HG03521 (cell line): ENCODE measurements around the gene KRTAP4-8.
"Not testable (repeated sequence)": the region's sequence is repeated elsewhere in the genome, so short reads cannot be mapped to it uniquely, and the experiment has no call there.

Source experiments
- ATAC-seq: cut with Tn5 transposase; IDR thresholded peaks from one replicate; pipeline ENCODE4 v1.9.1; 2021; ENCODE audit warnings: mild to moderate bottlenecking, moderate library complexity; ENCODE audit not compliant: unreplicated experiment

Gene KRTAP4-8

DNA sequence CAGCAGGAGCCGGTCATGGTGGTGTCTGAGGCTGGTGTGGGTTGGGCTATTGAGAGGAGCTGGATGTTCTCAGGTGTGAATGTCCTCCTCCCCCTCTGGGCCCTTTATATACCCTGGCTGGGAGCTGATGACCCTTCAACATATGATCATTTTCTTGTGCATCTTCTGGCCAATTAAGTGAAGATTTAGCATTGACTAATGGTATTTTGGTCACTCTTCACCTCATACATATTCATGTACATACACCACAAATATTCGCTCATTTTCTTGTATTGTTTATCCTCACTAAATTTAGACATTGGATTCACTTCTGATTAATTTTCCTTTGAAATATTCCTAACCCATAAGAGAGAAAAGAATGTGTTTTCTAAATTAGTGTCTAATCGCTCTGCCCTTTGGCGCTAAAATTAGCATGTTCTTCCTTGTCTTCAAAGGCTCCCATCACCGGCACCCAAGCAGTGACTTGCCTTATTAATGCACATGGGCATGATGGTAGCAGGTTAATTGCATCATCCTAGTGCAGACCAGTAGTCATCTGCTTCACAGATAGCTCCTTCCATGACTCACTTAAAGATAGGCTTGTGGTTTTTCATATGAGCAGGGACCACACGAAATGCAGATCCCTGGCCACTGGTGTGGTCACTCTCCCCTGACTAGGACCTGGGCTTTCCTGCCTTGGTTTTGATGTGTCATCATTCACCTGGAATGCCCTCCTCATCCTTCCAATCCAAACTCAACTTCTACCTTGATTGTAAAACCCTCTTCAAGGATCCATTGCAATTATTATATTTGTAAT, 31.9 kb downstream of the KRTAP4-8 start, which contains the start of gene KRTAP2-4:
Gene KRTAP2-4, minus strand, starts transcription at position 51 of the 796 bp plus-strand sequence. Its CDS starts 34 bp downstream, at position 17.
- ATAC-seq: no peak

DNA sequence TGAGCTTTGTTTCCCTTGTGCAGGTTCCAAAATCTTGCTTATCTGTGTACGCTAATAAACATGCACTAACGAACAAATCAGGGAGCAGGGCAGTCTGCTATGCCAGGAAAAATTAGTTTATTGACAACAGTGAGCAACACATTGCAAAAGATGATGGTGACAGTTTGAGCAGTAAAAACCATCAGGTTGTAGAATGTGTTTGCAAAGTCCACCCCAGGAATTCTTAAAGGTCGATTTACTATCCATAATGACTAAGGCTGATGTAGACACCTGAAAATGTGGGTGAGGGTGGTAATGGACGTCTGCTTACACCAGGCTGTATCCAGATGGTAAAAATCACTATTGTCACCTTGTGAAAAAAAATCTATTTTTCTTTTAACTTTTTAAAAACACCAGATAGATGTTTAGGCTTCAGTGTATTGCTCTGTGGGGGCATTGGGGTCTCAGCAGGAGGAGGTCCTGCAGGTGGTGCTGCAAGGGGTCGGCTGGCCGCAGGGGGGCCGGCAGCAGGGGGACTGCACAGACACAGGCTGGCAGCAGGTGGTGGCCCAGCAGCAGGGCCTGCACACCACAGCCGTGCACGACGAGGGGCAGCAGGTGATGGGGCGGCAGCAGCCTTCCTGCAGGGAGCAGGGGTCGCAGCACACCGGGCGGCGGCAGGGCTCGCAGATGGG, 32.8 kb downstream of the KRTAP4-8 start:
- not testable (repeated sequence) for ATAC-seq

GRCh38 chr17:41064301-41064700, 33.6 kb downstream of the KRTAP4-8 start:
- no peak for ATAC-seq

GRCh38 chr17:41063449-41063848, 34.5 kb downstream of the KRTAP4-8 start:
- ATAC-seq: no peak

DNA sequence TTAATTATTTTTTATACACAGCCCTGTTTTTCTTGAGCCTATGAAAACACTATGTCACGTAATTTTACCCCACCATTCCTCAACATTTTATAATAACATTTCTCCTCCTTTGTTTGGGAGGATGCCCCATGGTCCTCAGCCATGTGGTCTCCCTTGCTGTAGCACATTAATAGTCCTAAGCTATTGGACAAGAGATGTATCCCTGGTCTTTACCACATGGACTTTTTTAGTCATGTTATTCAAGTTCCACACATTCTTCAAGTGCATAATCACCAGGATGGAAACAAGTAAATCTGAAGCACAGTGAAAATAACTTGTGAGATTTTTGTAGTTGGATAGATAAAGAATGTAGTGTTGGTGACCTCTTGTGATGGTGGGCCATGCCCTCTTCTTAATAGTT, 36.0 kb downstream of the KRTAP4-8 start:
- no peak for ATAC-seq

DNA sequence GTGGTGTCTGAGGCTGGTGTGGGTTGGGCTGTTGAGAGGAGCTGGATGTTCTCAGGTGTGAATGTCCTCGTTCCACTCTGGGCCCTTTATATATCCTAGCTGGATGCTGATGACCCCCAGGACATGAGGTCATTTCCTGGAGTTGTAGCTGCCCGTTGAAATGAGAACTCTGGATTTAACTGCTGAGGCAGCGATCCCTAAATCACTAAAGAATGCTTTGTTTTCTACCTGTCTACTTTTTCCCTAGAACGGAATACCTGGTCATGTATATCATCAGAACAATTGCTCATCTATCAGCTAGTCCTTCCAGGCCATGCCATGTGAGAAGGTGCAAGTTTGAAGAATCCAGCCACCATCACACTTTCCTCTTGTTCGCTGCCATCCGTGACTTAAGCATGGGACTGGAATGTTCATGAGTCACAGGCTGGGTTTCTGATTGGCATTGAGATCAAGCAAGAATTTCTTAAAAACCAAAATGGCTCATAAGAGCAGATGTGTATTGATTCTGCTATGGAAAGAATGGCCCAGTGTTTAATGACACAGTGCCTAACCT, 37.8 kb downstream of the KRTAP4-8 start, which contains the start of gene KRTAP2-3:
Gene KRTAP2-3, minus strand, starts transcription at position 63 of the 553 bp plus-strand sequence. CDS start 64 bp downstream, outside the sequence.
- no peak for ATAC-seq

DNA sequence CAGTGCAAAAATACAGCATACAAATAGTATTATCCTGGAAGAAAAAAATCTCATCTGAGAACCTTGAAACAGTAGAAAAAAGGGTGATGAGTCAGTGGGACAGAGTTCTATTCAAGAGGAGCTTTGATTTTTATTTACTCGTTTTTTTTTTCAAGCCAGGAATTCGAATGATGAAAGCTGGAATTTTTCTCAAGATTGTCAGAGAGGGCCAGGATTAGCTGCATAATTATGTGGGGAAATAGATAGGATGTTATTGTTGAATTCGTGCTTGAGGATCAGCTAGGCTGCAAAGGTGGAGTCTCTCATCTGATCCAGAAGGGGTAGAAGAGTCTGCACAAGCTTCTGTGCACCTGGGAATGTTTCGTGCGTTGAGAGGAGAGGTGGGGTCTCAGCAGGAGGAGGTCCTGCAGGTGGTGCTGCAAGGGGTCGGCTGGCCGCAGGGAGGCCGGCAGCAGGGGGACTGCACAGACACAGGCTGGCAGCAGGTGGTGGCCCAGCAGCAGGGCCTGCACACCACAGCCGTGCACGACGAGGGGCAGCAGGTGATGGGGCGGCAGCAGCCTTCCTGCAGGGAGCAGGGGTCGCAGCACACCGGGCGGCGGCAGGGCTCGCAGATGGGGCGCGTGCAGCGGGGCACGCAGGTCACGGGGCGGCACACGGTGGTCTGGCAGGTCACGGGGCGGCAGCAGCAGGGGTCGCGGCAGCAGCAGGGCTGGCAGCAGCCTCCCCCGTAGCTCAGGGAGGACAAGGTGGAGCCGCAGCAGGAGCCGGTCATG, 38.5 kb downstream of the KRTAP4-8 start:
- ATAC-seq: not testable (repeated sequence)

DNA sequence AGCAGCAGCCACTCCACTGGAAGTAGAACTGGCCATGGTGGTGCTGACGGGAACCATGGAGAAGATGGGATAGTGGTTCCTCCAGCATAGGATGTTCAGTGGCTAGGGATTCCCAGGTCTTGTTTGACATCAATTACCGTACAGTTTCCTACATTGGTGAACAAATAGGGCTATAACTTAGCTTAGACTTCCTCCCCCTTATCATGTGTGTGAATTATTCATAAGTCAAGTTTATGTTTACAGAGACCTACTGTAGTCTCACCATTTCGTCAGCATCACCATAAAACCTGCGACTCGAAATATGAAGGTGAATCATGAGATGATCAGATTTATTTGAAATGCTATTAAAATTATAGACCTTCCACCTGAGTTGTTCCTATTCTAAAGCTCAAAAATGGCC, 39.2 kb downstream of the KRTAP4-8 start:
- ATAC-seq: no peak

DNA sequence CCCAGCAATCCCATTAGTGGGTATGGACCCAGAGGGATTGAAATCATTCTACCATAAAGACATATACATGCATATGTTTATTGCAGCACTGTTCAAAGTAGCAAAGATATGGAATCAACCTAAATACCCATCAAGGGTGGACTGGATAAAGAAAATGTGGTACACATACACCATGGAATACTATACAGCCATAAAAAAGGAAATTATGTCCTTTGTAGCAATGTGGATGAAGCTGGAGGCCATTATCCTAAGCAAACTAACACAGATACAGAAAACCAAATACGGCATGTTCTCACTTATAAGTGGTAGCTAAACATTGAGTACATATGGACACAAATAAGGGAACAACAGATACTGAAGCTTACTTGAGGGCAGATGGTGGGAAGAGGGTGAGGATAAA, 40.4 kb downstream of the KRTAP4-8 start:
- ATAC-seq: no peak

DNA sequence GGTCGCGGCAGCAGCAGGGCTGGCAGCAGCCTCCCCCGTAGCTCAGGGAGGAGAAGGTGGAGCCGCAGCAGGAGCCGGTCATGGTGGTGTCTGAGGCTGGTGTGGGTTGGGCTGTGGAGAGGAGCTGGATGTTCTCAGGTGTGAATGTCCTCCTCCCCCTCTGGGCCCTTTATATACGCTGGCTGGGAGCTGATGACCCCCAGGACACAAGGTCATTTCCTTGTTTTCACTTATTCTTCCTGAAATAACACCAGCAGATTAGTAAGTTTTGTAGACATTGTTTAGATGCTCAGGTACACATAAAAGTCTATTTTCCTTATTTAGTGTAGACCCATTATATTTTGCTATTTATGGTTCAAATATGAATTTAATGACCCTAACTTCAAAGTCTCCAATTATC, 42.8 kb downstream of the KRTAP4-8 start, which contains the start of gene KRTAP2-2:
Gene KRTAP2-2, minus strand, starts transcription at position 101 of the 400 bp plus-strand sequence. Its CDS starts 19 bp downstream, at position 82.
- ATAC-seq: not testable (repeated sequence)

GRCh38 chr17:41054556-41054955, 43.4 kb downstream of the KRTAP4-8 start:
- ATAC-seq: not testable (repeated sequence)

GRCh38 chr17:41054025-41054424, 43.9 kb downstream of the KRTAP4-8 start:
- no peak for ATAC-seq

GRCh38 chr17:41052566-41052965, 45.4 kb downstream of the KRTAP4-8 start:
- no peak for ATAC-seq

GRCh38 chr17:41049110-41049509, 48.8 kb downstream of the KRTAP4-8 start:
- no peak for ATAC-seq

DNA sequence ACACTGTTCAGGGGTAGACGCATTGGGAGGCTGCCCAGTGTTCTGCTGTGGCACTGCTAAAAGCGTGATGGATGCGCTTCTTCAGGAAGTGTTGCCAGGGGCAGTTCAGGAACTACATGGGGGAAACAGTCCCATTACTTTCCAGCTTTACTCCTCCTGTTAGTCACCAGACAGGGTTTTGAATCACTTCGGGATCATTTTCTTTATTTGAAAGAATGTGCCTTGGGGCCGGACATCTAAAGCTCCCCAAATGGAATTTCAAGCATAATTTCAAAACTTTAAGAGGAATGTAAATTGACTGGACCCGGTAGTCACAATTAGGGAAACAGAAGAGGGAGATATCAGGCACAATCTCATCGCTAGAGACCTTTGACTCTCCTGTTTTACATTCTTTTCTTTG, 49.5 kb downstream of the KRTAP4-8 start:
- no peak for ATAC-seq
